HEK293T (cell line): ENCODE measurements around the gene KIF21A.

Source experiments
- ARNT ChIP-seq: fragments of 450-650 bp; IDR thresholded peaks from 2 replicates; pipeline ENCODE4 v1.6.1; 2017; ENCODE audit warnings: mild to moderate bottlenecking
- ELF4 ChIP-seq: fragments of 450-650 bp; IDR thresholded peaks from 2 replicates; pipeline ENCODE4 v1.6.1; 2017; ENCODE audit warnings: antibody characterized with exemption
- FOXM1 ChIP-seq: fragments of 450-650 bp; IDR thresholded peaks from 2 replicates; pipeline ENCODE4 v1.6.1; 2017; ENCODE audit warnings: mild to moderate bottlenecking, borderline replicate concordance
- L3MBTL2 ChIP-seq: fragments of 450-650 bp; conservative IDR thresholded peaks from 2 replicates; pipeline ENCODE4 v1.6.1; 2016; ENCODE audit warnings: mild to moderate bottlenecking
- SP1 ChIP-seq: fragments of 450-650 bp; IDR thresholded peaks from 2 replicates; pipeline ENCODE4 v1.6.1; 2017

GRCh38 chr12:39314547-39314946 lies 128.4 kb downstream of the KIF21A start:
- no peak for TF ChIP-seq FOXM1
- TF ChIP-seq ARNT = no peak
- TF ChIP-seq ELF4 = no peak
- no peak for TF ChIP-seq SP1
- TF ChIP-seq L3MBTL2 = no peak
